Endothelial cell of umbilical vein (primary cell): ENCODE data around the gene SLC35B4.

Source experiments
- EZH2 ChIP-seq: IDR thresholded peaks from 2 replicates; pipeline ENCODE4 v1.6.1; 2012; ENCODE audit warnings: borderline replicate concordance, low read depth, mild to moderate bottlenecking, moderate library complexity, low read length, inconsistent platforms; ENCODE audit not compliant: severe bottlenecking
- GATA2 ChIP-seq: IDR thresholded peaks from 2 replicates; pipeline ENCODE4 v1.7.0; 2011; ENCODE audit warnings: low read depth, mild to moderate bottlenecking, moderate library complexity, mixed read lengths, low read length; ENCODE audit not compliant: insufficient read length, insufficient read depth
- POLR2A ChIP-seq: IDR thresholded peaks from 2 replicates; pipeline ENCODE4 v1.6.1; 2012; ENCODE audit warnings: low read depth, mild to moderate bottlenecking, control low read depth, low read length
- TF ChIP-seq, protein P1 (sequence below), 2 donors: IDR thresholded peaks; 1 replicate in 1 of 2; 2 replicates in 1 of 2; pipeline ENCODE4 v1.5.1; 2011; ENCODE audit warnings: low read length in 2 of 2, mild to moderate bottlenecking in 2 of 2, moderate library complexity in 2 of 2, control low read depth in 1 of 2, inconsistent platforms in 1 of 2, low read depth in 1 of 2; ENCODE audit not compliant: insufficient read depth in 1 of 2; ENCODE audit errors: extremely low read depth in 1 of 2
- TF ChIP-seq, protein P2 (sequence below): IDR thresholded peaks from 2 replicates; pipeline ENCODE4 v1.6.1; 2011; ENCODE audit not compliant: insufficient read depth, insufficient read length

DNA sequence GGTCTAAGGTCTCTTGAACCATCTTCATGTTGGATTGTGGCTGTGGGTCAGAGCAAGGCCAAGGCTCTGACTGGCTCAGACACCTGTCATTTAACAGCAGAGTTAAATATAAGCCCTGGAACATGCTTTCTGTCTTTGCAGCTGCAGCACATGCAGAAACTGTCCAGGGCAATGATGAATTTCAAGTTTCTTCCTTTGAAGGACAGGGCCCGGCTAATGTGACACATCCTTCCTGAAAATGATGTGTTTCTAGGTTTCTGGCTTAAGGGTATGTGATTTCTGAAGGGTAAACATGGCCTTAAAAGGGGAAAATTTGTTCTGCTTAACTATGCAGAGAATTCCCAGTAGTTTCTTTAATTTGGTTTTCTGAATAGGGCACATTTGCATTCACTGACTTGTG, 34.0 kb upstream of the SLC35B4 start:
- TF ChIP-seq, protein P1, sequence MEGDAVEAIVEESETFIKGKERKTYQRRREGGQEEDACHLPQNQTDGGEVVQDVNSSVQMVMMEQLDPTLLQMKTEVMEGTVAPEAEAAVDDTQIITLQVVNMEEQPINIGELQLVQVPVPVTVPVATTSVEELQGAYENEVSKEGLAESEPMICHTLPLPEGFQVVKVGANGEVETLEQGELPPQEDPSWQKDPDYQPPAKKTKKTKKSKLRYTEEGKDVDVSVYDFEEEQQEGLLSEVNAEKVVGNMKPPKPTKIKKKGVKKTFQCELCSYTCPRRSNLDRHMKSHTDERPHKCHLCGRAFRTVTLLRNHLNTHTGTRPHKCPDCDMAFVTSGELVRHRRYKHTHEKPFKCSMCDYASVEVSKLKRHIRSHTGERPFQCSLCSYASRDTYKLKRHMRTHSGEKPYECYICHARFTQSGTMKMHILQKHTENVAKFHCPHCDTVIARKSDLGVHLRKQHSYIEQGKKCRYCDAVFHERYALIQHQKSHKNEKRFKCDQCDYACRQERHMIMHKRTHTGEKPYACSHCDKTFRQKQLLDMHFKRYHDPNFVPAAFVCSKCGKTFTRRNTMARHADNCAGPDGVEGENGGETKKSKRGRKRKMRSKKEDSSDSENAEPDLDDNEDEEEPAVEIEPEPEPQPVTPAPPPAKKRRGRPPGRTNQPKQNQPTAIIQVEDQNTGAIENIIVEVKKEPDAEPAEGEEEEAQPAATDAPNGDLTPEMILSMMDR (IDR thresholded peaks at IDR 0.05; ENCODE audit: extremely low read depth in 1 of 2, insufficient read depth in 1 of 2, low read depth in 1 of 2, low read length in 2 of 2), result no peak
- TF ChIP-seq POLR2A (no peak), GATA2 (no peak), EZH2 (no peak)
- TF ChIP-seq, protein P2, sequence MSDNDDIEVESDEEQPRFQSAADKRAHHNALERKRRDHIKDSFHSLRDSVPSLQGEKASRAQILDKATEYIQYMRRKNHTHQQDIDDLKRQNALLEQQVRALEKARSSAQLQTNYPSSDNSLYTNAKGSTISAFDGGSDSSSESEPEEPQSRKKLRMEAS, result no peak
